Neural progenitor cell (in vitro differentiated cells): ENCODE data around the gene LIN7B.

Experiments
- EZH2 ChIP-seq: fragments of 200-600 bp; sonication (generic); IDR thresholded peaks from 2 replicates; pipeline ENCODE4 v1.6.1; 2017; ENCODE audit warnings: antibody characterized with exemption, mild to moderate bottlenecking, moderate library complexity
- TF ChIP-seq, protein P1 (sequence below): fragments of 200-600 bp; sonication (generic); IDR thresholded peaks from 2 replicates; pipeline ENCODE4 v1.5.1; 2017; ENCODE audit warnings: antibody characterized with exemption, mild to moderate bottlenecking

DNA sequence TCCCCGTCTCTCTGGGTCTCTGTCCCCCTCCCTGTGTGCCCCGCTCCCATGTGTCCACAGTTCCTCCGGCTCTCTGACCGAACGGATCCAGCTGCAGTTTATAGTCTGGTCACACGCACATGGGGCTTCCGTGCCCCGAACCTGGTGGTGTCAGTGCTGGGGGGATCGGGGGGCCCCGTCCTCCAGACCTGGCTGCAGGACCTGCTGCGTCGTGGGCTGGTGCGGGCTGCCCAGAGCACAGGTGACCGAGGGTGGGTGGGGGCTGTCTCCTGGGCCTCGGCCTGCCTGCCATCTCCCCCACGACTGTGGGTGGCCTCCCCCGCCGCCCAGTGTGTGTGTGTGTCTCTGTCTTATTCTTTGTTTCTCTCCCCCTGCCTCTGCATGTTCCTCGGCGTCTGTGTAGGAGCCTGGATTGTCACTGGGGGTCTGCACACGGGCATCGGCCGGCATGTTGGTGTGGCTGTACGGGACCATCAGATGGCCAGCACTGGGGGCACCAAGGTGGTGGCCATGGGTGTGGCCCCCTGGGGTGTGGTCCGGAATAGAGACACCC lies 53.8 kb downstream of the LIN7B start:
- TF ChIP-seq, protein P1, sequence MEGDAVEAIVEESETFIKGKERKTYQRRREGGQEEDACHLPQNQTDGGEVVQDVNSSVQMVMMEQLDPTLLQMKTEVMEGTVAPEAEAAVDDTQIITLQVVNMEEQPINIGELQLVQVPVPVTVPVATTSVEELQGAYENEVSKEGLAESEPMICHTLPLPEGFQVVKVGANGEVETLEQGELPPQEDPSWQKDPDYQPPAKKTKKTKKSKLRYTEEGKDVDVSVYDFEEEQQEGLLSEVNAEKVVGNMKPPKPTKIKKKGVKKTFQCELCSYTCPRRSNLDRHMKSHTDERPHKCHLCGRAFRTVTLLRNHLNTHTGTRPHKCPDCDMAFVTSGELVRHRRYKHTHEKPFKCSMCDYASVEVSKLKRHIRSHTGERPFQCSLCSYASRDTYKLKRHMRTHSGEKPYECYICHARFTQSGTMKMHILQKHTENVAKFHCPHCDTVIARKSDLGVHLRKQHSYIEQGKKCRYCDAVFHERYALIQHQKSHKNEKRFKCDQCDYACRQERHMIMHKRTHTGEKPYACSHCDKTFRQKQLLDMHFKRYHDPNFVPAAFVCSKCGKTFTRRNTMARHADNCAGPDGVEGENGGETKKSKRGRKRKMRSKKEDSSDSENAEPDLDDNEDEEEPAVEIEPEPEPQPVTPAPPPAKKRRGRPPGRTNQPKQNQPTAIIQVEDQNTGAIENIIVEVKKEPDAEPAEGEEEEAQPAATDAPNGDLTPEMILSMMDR: no peak
- no peak for TF ChIP-seq EZH2
